Aorta (tissue), 5 donors: ENCODE measurements around the gene JMJD6. TPM values are rescaled to one million over a fixed set of nuclear protein-coding genes. Genes with fewer than 3 reads are reported as not detected.

Experiments used
- ATAC-seq: fragments of 200-7000 bp; cut with Tn5 transposase; one replicate; pipeline ENCODE4 v1.9.1; 2022; ENCODE audit warnings: moderate library complexity; ENCODE audit not compliant: low FRiP score
- DNase-seq, 2 donors: peaks; one replicate each; pipeline ENCODE4 v3.0.0-alpha.2; 2020
- H3K27ac ChIP-seq, 2 donors: one replicate each; pipeline ENCODE4 v1.5.1; 2013; ENCODE audit warnings: low read length in 2 of 2, mild to moderate bottlenecking in 2 of 2, moderate library complexity in 2 of 2, control low read depth in 1 of 2, inconsistent platforms in 1 of 2, low read depth in 1 of 2
- H3K27me3 ChIP-seq, 2 donors: one replicate each; pipeline ENCODE4 v1.6.1; 2013; ENCODE audit warnings: control low read depth in 1 of 2, low read length in 1 of 2, mild to moderate bottlenecking in 1 of 2, moderate library complexity in 1 of 2; ENCODE audit not compliant: insufficient read depth in 2 of 2, control insufficient read depth in 1 of 2
- H3K36me3 ChIP-seq, 2 donors: one replicate each; pipeline ENCODE4 v1.6.1; 2013; ENCODE audit warnings: control low read depth in 1 of 2, low read length in 1 of 2, mild to moderate bottlenecking in 1 of 2; ENCODE audit not compliant: insufficient read depth in 2 of 2, control insufficient read depth in 1 of 2
- H3K4me1 ChIP-seq, 2 donors: one replicate each; pipeline ENCODE4 v1.6.1; 2013; ENCODE audit warnings: low read length in 2 of 2, control low read depth in 1 of 2, mild to moderate bottlenecking in 1 of 2, moderate library complexity in 1 of 2; ENCODE audit not compliant: insufficient read depth in 2 of 2, control insufficient read depth in 1 of 2
- H3K4me3 ChIP-seq, 2 donors: one replicate each; pipeline ENCODE4 v1.5.1; 2013; ENCODE audit warnings: low read length in 2 of 2, control low read depth in 1 of 2, mild to moderate bottlenecking in 1 of 2
- H3K9me3 ChIP-seq: one replicate; pipeline ENCODE4 v1.6.1; 2013; ENCODE audit warnings: mild to moderate bottlenecking, low read length; ENCODE audit not compliant: control insufficient read depth
- WGBS, 2 donors: extraction: QIAGEN DNeasy Blood & Tissue Kit; methylation state at CpG; one replicate each; pipeline ENCODE4 v1.1.7; 2013; 5-methylcytosine and 5-hydroxymethylcytosine counted together
- intact Hi-C, 2 donors: fragments of 100-400 bp; cut with DNase I; formaldehyde crosslinking; loops; one replicate each; pipeline versions ENCODE4 v1.14.2 to v1.15.0; 2022
- long read RNA-seq, 2 donors: library from polyadenylated mRNA; unstranded; transcript quantifications; one replicate each; pipeline ENCODE4 v2.0.0, GENCODE V29; 2020 to 2021
- polyA plus RNA-seq, 2 donors: library from polyadenylated mRNA; stranded (reverse); fragments of 200-250 nt; gene quantifications; one replicate each; pipeline ENCODE4 v1.2.3, GENCODE V29; 2013
- total RNA-seq, 2 donors: library from RNA; stranded (reverse); fragmentation: NEBNext Ultra II Directional; extraction: Animal tissue kit (Norgen Biotek cat#: 25700); gene quantifications; one replicate each; pipeline ENCODE4 v1.2.1, GENCODE V29; 2021
- donor health status: healthy with polysubstance abuse.
- donor health status: Bipolar disorder and iron deficiency.
- donor health status: DM: no; HTN: no; CAD: no.
- donor health status: DM: no; HTN: no; CAD: no.
- donor health status: DM: yes; HTN: yes; CAD: no.

The JMJD6 gene
- total RNA-seq (10 to 100 TPM; 36.5 to 55.4 TPM), polyA plus RNA-seq (10 to 100 TPM; 29.3 to 82.5 TPM)
- long read RNA-seq, donor 1, transcript JMJD6-202 (6 exons, 1,603 nt), result major isoform, 108 of 154 reads
- long read RNA-seq, donor 1, transcript JMJD6-204 (7 exons, 1,898 nt), result minor isoform, 8 of 154 reads
- long read RNA-seq, donor 1, partial matches to known transcripts, result 18 of 154 reads
- long read RNA-seq, donor 1, other reads (novel, unspliced or antisense), result 19 of 154 reads
- long read RNA-seq, donor 2, transcript JMJD6-202 (6 exons, 1,603 nt), result major isoform, 14 of 30 reads
- long read RNA-seq, donor 2, partial matches to known transcripts, result 5 of 30 reads
- long read RNA-seq, donor 2, other reads (novel, unspliced or antisense), result 5 of 30 reads

- Histone ChIP-seq H3K27ac (peak within 1 kb of the TSS; percentile 93 to 95), H3K36me3 (peaks cover 0 to 4% of the 10 kb centered on the region in 2 donors), H3K9me3 (no peaks in the 10 kb centered on the region), H3K27me3 (no peaks in the 10 kb centered on the region), H3K4me1 (peaks cover 0 to 3% of the 10 kb centered on the region in 2 donors), H3K4me3 (peak within 1 kb of the TSS; percentile 70 to 87)
- DNase-seq, result peak; percentile 98
- intact Hi-C loops, result no loop called here
- WGBS, 2 donors, result 1% methylated on average over 57 to 60 of the region's 60 CpGs
- ATAC-seq, result peak; percentile 97
These were observed at the start of gene JMJD6 for GRCh38 chr17:76726231-76726775. JMJD6 (minus strand) TSS chr17:76726606; CDS start chr17:76726475, 131 bp downstream.

- ATAC-seq, result no peak
- H3K36me3 ChIP-seq, result peaks cover 6 to 8% of the 10 kb centered on the region in 2 donors
These were observed 48.7 kb upstream of the JMJD6 start for GRCh38 chr17:76775021-76775600.

GRCh38 chr17:76772842-76773525, 46.6 kb upstream of the JMJD6 start:
- WGBS, 2 donors, result 70 to 73% methylated on average over 6 of the region's 6 CpGs
- Histone ChIP-seq H3K27me3 (no peaks in the 10 kb centered on the region), H3K4me1 (no peaks in the 10 kb centered on the region), H3K4me3 (no peak overlapping the region), H3K27ac (no peak overlapping the region), H3K9me3 (no peaks in the 10 kb centered on the region), H3K36me3 (peaks cover 8 to 14% of the 10 kb centered on the region in 2 donors)
- no peak for ATAC-seq
- intact Hi-C loops, result no loop called here
- peak in 1 of 2 donors; percentile 54 for DNase-seq

More at GRCh38 chr17:76775021-76775600, 48.7 kb upstream of the JMJD6 start:
- intact Hi-C loops, result no loop called here
- WGBS, 2 donors, result 91% methylated on average over 10 of the region's 10 CpGs
- Histone ChIP-seq H3K27me3 (no peaks in the 10 kb centered on the region), H3K9me3 (no peaks in the 10 kb centered on the region), H3K27ac (no peak overlapping the region), H3K4me3 (no peak overlapping the region), H3K4me1 (no peaks in the 10 kb centered on the region)
- DNase-seq, result peak in 1 of 2 donors; percentile 2

- 95 to 96% methylated on average over 3 of the region's 3 CpGs for WGBS, 2 donors
These were observed 32.2 kb upstream of the JMJD6 start for GRCh38 chr17:76758570-76758969.

GRCh38 chr17:76757256-76757655, 30.9 kb upstream of the JMJD6 start:
- intact Hi-C loops, result no loop called here
- Histone ChIP-seq H3K4me3 (no peak overlapping the region), H3K4me1 (no peaks in the 10 kb centered on the region), H3K27ac (no peak overlapping the region), H3K9me3 (no peaks in the 10 kb centered on the region), H3K36me3 (peaks cover 0 to 4% of the 10 kb centered on the region in 2 donors), H3K27me3 (no peaks in the 10 kb centered on the region)
- ATAC-seq (no peak), DNase-seq (no peak)
- 89 to 90% methylated on average over 5 of the region's 5 CpGs for WGBS, 2 donors

More at GRCh38 chr17:76758570-76758969, 32.2 kb upstream of the JMJD6 start:
- Histone ChIP-seq H3K9me3 (no peaks in the 10 kb centered on the region), H3K4me3 (no peak overlapping the region), H3K27ac (no peak overlapping the region), H3K27me3 (no peaks in the 10 kb centered on the region), H3K4me1 (no peaks in the 10 kb centered on the region), H3K36me3 (peaks cover 0 to 4% of the 10 kb centered on the region in 2 donors)
- DNase-seq (no peak), ATAC-seq (no peak)
- intact Hi-C loops, result no loop called here

GRCh38 chr17:76755285-76755684, 28.9 kb upstream of the JMJD6 start:
- H3K4me1 ChIP-seq, result no peaks in the 10 kb centered on the region
- no peaks in the 10 kb centered on the region for H3K9me3 ChIP-seq
- DNase-seq (no peak), ATAC-seq (no peak)
- no peak overlapping the region for H3K4me3 ChIP-seq
- H3K27ac ChIP-seq, result no peak overlapping the region
- no peaks in the 10 kb centered on the region for H3K27me3 ChIP-seq
- H3K36me3 ChIP-seq, result peaks cover 4 to 6% of the 10 kb centered on the region in 2 donors
- intact Hi-C loops, result no loop called here
- 97 to 98% methylated on average over 2 of the region's 2 CpGs for WGBS, 2 donors

- Histone ChIP-seq H3K27ac (no peak overlapping the region), H3K36me3 (peaks cover 4 to 6% of the 10 kb centered on the region in 2 donors), H3K4me1 (no peaks in the 10 kb centered on the region), H3K9me3 (no peaks in the 10 kb centered on the region), H3K27me3 (no peaks in the 10 kb centered on the region), H3K4me3 (no peak overlapping the region)
- 83 to 86% methylated on average over 12 of the region's 12 CpGs for WGBS, 2 donors
- no peak for ATAC-seq
- DNase-seq, result no peak
- intact Hi-C loops, result no loop called here
These were observed 26.9 kb upstream of the JMJD6 start for GRCh38 chr17:76753061-76753961.

GRCh38 chr17:76752006-76752405, 25.6 kb upstream of the JMJD6 start:
- H3K9me3 ChIP-seq, result no peaks in the 10 kb centered on the region
- 88 to 91% methylated on average over 4 of the region's 4 CpGs for WGBS, 2 donors
- peaks cover 2 to 6% of the 10 kb centered on the region in 2 donors for H3K36me3 ChIP-seq
- DNase-seq (no peak), ATAC-seq (no peak)
- H3K27me3 ChIP-seq, result no peaks in the 10 kb centered on the region
- H3K27ac ChIP-seq, result no peak overlapping the region
- H3K4me1 ChIP-seq, result no peaks in the 10 kb centered on the region
- H3K4me3 ChIP-seq, result no peak overlapping the region
- intact Hi-C loops, result no loop called here
